Prostate gland (tissue), 2 donors: ENCODE measurements around the gene PPY.

Source experiments
- POLR2AphosphoS5 ChIP-seq: sonication (generic); formaldehyde crosslinking; IDR thresholded peaks from one replicate; pipeline ENCODE4 v1.6.1; 2017; ENCODE audit warnings: antibody characterized with exemption
- TF ChIP-seq, protein P1 (sequence below), 4 experiments: fragments of 200-600 bp in 2 of 4; fragments of 450-650 bp in 2 of 4; sonication (generic) in 2 of 4; IDR thresholded peaks; 1 replicate in 3 of 4; 2 replicates in 1 of 4; pipeline ENCODE4 v1.5.1; 2016 to 2019; ENCODE audit warnings: antibody characterized with exemption in 4 of 4, mild to moderate bottlenecking in 2 of 4, moderate library complexity in 2 of 4

DNA sequence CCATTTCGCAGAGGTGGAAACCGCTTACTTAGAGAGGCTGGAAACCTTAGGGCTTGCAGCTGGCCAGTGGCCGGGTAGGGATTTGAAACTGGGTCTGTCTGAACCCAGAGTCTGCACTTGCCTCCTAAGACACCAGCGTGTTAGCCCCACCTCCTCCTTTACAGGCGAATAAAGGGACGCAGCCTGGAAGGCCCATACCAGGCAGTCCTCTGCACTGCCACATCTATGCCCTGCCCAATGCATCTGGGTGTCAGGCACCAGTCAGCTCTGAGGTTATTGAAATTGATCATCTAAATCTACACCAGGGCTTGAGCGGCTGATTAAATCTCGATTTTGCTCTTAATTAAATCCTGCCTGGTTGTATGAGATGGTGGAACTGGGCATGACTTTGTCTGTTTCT lies 42.2 kb upstream of the PPY start:
- TF ChIP-seq, protein P1, sequence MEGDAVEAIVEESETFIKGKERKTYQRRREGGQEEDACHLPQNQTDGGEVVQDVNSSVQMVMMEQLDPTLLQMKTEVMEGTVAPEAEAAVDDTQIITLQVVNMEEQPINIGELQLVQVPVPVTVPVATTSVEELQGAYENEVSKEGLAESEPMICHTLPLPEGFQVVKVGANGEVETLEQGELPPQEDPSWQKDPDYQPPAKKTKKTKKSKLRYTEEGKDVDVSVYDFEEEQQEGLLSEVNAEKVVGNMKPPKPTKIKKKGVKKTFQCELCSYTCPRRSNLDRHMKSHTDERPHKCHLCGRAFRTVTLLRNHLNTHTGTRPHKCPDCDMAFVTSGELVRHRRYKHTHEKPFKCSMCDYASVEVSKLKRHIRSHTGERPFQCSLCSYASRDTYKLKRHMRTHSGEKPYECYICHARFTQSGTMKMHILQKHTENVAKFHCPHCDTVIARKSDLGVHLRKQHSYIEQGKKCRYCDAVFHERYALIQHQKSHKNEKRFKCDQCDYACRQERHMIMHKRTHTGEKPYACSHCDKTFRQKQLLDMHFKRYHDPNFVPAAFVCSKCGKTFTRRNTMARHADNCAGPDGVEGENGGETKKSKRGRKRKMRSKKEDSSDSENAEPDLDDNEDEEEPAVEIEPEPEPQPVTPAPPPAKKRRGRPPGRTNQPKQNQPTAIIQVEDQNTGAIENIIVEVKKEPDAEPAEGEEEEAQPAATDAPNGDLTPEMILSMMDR (IDR thresholded peaks at IDR 0.05): no peak
- no peak for TF ChIP-seq POLR2AphosphoS5
